ENCODE data around the gene ANGPTL2.

GRCh38 chr9:127133739-127134167 is 11.3 kb upstream of the ANGPTL2 start:
- TF ChIP-seq CTCF (IDR thresholded peaks at IDR 0.05; ENCODE audit: low read length): no peak
- no peak for TF ChIP-seq EZH2 (optimal IDR thresholded peaks at IDR 0.05; ENCODE audit: low read depth, low read length)
